Ramos (cell line): ENCODE measurements around the gene ADIG.

Experiments
- in situ Hi-C: fragments of 300-500 bp; cut with MboI; formaldehyde crosslinking; loops from one replicate; pipeline ENCODE4 v1.14.3; 2022; ENCODE audit warnings: low sequenced_read_pairs; ENCODE audit not compliant: unreplicated experiment

Gene ADIG

DNA sequence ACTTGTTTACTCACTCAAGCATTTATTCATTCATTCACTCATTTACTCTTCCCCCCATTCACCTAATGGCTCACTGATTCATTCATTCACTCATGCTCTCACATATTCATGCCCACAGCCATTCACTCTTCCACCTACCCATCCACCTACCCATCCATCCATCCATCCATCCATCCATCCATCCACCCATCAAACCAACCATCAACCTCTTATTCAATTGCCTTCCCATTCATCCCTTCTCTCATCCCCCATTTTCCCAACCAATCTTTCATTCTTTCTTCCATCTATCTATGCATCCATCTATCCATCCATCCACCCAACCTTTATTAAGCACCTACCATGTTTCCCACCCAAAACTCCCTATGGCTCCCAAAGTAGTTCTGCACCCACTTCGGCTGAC, 19.1 kb downstream of the ADIG start:
- in situ Hi-C loops: no loop called here

DNA sequence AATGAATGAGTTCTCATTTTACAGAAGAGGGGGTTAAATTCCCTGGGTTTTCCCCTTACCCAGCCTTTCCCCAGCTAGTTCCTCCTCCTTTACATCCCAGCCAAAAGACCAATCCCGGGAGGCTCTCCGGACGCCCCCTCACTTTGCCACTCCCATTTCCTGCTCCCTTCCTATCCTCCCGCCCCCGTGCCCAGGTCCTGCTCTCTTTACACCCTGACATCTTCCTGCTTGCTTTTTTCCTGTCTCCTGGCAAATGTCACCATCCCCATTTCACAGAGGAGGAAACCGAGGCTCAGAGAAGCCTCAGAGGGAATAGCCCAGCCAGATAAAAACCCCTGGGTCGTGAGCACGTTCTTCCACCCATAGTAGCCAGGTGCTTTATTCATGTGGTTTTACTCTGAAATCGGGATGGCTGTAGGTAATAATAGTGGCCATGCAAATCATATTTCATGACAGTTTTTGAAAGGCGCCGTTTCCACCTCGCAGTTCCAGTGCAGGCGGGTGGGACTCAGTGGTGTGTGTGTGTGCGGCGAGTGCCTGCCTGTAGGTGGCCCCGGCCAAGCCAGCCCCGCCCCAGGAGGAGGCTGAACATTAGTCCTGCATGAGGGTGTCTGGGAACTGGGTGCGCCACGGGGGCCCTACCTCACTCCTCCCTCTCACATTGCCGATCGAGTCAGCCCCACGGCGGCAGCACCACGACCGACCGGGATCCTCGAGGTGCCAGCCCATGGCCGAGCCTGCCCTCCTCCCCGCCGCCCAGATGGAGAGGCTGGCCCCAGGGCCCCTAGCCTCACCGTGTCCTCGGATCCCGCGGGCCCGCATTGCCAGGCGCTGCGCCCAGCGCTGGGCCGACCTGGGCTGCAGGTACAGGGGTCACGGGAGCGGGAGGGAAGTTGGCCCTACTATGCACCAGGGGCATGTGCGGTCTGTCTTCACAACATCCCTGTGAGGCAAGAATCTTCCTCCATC, 20.5 kb downstream of the ADIG start, which contains the start of gene ARHGAP40:
Gene ARHGAP40, plus strand, starts transcription at position 594 of the 969 bp plus-strand sequence.
- in situ Hi-C loops: no loop called here

DNA sequence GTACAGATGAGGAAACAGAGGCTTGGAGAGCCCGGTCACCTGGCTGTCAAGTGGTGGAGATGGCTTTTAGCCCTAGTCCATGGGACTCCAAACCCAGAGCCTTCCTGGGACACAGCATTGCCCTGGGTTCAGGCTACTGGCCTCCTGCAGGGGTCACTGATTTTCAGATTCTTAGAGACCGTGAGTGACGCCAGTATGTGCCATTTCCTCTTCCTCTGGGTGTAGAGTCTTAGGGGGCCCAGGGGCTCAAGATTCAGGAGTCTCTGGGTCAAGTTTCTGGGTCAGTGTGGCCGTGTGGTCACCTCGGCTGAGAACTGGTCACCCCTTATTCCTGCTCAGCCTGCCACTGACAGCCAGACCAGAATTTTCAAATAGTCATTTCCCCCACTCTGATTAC, 21.2 kb downstream of the ADIG start:
- in situ Hi-C loops: no loop called here

GRCh38 chr20:38603286-38603685, 22.3 kb downstream of the ADIG start:
- in situ Hi-C loops: no loop called here

- in situ Hi-C loops: no loop called here
Observed at GRCh38 chr20:38604873-38605303, 23.9 kb downstream of the ADIG start.

GRCh38 chr20:38607351-38607750, 26.4 kb downstream of the ADIG start:
- in situ Hi-C loops: no loop called here

GRCh38 chr20:38608188-38608587, 27.2 kb downstream of the ADIG start:
- in situ Hi-C loops: no loop called here

GRCh38 chr20:38609815-38610214, 28.8 kb downstream of the ADIG start:
- in situ Hi-C loops: no loop called here

DNA sequence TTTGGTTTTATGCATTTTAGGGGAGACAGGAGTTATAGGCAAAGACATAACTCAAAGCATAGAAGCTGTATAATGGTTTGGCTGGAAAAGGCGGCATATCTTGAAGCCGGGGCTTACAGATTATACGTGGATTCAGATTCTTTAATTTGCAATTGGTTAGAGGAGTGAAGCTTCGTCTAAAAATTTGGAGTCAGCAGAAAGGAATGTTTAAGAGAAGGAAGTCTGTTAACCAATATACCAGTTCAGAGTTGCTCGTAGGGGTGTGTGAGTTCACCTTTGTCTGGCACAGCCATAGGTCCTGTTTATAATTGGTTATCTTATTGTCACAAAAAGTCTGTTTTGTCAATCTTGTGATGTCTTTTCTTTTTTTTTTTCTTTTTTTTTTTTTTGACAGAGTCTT, 29.5 kb downstream of the ADIG start:
- in situ Hi-C loops: no loop called here

DNA sequence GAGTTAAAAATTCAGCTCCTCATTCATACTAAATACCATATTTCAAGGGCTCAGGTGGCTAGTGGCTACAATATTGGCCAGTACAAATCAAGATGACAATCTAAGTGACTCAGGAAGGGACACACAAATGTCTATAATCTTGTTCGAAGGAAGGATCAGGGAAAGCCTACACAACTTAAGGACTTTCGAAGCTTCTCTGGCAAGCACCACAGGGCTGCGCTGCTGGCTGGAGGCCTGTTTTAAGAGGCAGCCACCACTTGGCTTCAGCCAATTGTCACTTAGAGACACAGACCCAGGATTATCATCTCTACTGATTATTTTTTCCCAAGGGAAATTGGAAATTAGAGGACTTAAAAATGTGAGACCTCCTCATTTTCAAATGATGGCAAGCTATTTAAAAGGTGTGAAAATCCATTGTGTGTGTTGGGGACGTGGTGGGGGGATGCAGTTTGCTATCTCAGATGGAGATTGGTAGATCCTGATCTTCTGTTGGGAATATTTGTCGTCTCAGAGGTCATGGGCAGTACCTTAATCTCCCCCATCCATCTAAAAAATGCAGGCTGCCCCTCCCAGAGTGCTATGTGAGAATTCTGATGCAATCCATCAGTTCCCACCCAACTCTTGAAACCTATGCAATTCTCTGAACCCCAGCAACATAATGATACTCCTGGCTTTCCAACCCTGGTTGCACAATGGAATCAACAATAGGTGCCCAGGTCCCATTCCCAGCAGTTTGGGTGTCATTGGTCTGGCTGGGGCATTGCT, 31.9 kb downstream of the ADIG start:
- in situ Hi-C loops: no loop called here

- in situ Hi-C loops: no loop called here
Observed at GRCh38 chr20:38615283-38615682, 34.3 kb downstream of the ADIG start.

GRCh38 chr20:38616457-38616856, 35.5 kb downstream of the ADIG start:
- in situ Hi-C loops: no loop called here

- in situ Hi-C loops: no loop called here
Observed at GRCh38 chr20:38617011-38617829, 36.2 kb downstream of the ADIG start.

GRCh38 chr20:38617830-38618196, 36.8 kb downstream of the ADIG start:
- in situ Hi-C loops: no loop called here

GRCh38 chr20:38620441-38620840, 39.4 kb downstream of the ADIG start:
- in situ Hi-C loops: no loop called here

GRCh38 chr20:38623061-38623460, 42.1 kb downstream of the ADIG start:
- in situ Hi-C loops: no loop called here

GRCh38 chr20:38624084-38624483, 43.1 kb downstream of the ADIG start:
- in situ Hi-C loops: no loop called here

GRCh38 chr20:38625896-38626295, 44.9 kb downstream of the ADIG start:
- in situ Hi-C loops: no loop called here

DNA sequence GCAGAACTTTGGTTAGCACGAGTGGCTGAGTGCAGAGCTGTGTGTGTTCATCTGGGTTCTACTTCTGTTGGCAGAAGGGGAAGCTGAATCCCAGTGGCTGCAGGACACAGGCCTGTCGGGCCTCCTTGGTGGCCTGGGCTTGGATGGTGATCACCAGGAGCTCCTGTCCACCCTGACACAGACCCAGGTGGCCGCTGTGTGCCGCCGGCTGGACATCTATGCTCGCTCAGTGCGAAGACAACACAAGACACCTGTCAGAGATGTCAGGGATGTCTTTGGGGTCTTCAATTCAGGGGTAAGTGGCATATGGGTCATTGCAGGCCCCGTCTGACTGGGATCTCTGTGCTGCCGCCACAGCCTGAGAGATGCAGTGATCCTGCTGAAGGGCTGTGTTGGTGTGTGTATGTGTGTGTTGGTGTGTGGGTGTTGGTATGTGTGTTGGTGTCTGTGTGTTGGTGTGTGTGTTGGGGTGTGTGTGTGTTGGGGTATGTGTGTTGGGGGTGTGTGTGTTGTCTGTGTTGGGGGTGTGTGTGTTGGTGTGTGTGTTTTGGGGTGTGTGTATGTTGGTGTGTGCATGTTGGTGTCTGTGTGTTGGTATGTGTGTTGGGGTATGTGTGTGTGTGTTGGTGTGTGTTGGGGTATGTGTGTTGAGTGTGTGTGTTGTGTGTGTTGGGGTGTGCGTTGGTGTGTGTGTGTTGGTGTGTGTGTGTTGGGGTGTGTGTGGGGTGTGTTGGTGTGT, 46.1 kb downstream of the ADIG start:
- in situ Hi-C loops: no loop called here
